Ectodermal cell (in vitro differentiated cells): ENCODE results near the gene JUNB.

Experiments used
- H3K27ac ChIP-seq: 2 replicates; pipeline ENCODE4 v1.7.0; 2013; ENCODE audit warnings: mild to moderate bottlenecking, low read depth, low read length; ENCODE audit not compliant: insufficient read depth, poor library complexity, severe bottlenecking
- H3K27me3 ChIP-seq: 2 replicates; pipeline ENCODE4 v1.7.0; 2013; ENCODE audit warnings: mild to moderate bottlenecking, low read length; ENCODE audit not compliant: insufficient read depth, control insufficient read depth, poor library complexity, severe bottlenecking
- H3K36me3 ChIP-seq: one replicate; pipeline ENCODE4 v1.7.0; 2013; ENCODE audit warnings: low read length; ENCODE audit not compliant: control insufficient read depth, insufficient read depth
- H3K4me1 ChIP-seq: one replicate; pipeline ENCODE4 v1.7.0; 2013; ENCODE audit warnings: low read length; ENCODE audit not compliant: control insufficient read depth, insufficient read depth
- H3K4me3 ChIP-seq: 2 replicates; pipeline ENCODE4 v1.7.0; 2013; ENCODE audit warnings: low read depth, low read length, control low read depth; ENCODE audit not compliant: insufficient read depth
- H3K9me3 ChIP-seq: 2 replicates; pipeline ENCODE4 v1.7.0; 2013; ENCODE audit warnings: mild to moderate bottlenecking, low read length, moderate library complexity; ENCODE audit not compliant: control insufficient read depth
- WGBS, 2 experiments: methylation state at CpG; one replicate each; pipeline ENCODE4 v1.1.7; 2013; ENCODE audit warnings: missing lambda C conversion rate in 2 of 2; 5-methylcytosine and 5-hydroxymethylcytosine counted together

Gene JUNB

DNA sequence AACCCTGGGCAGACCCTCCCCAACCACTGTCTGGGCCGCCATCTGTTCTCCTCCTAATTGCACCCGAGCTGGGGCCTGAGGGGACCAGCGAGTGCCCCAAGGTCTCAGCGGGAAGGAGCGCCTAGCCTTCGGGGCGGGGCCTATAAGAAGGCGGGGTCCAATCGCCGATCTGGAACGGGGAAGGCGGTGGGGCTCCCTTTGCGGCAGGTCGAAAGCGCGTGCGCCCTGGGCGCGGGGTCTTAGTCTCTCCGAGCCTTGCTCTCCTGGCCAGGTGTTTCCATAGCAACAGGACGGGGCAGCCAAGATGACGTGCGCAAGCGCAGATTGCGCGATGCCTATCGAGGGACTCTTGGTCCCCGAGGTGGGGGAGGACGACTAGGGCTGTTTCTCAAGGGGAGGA is 49.8 kb downstream of the JUNB start:
- WGBS, 2 experiments: 2 to 3% methylated on average over 29 of the region's 29 CpGs
- Histone ChIP-seq H3K36me3 (no peaks in the 10 kb centered on the region), H3K27me3 (peaks cover 33% of the 10 kb centered on the region), H3K9me3 (no peaks in the 10 kb centered on the region), H3K4me1 (peaks cover 5% of the 10 kb centered on the region), H3K27ac (peak overlapping the region; percentile 67), H3K4me3 (peak overlapping the region; percentile 34)

GRCh38 chr19:12842511-12842910 is 51.2 kb downstream of the JUNB start:
- Histone ChIP-seq H3K4me1 (peaks cover 5% of the 10 kb centered on the region), H3K27me3 (peaks cover 19% of the 10 kb centered on the region), H3K27ac (no peak overlapping the region), H3K9me3 (no peaks in the 10 kb centered on the region), H3K4me3 (no peak overlapping the region), H3K36me3 (no peaks in the 10 kb centered on the region)
- 96% methylated on average over 18 of the region's 18 CpGs for WGBS, 2 experiments
